Measurements from ENCODE around the gene BRINP1. TPM values are rescaled to one million over a fixed set of nuclear protein-coding genes. Genes with fewer than 3 reads are reported as not detected.

BRINP1 gene
- total and polyA plus RNA-seq, 2 donors (not counting 3 experiments of a cell fraction or from before 2014, with no cell fraction given), result 0.04 TPM; not detected in 1

DNA sequence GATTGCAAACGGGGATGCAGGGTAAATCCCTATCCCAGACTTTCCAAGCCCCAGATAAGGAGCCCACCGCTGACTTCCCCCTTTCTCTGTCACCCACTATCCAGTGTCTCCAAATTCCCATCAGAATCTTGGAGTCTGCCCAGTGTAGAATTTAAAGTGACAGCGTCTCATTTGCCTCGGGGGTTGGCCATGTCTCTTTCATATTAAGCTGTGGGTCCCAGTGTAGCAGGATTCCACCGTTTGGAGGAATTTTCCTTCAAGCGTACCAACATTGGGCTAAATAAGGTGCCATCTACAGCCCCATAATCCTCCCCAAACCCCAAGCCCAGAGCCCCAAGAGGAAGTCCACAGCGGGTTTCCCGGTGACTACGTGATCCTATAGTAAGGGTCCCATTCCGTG is 1.1 kb downstream of the BRINP1 start:
- H3K9ac ChIP-seq (replicated peaks; ENCODE audit: extremely low read depth, insufficient read depth, low read length), result no peak overlapping the region
- no peak overlapping the region for H3K4me3 ChIP-seq (replicated peaks in 1 of 3; ENCODE audit: insufficient read depth in 1 of 3, low read depth in 1 of 3, low read length in 3 of 3)
- dilution Hi-C loops (cut with MboI; ENCODE audit: extremely low pct_ligation_motif_present, low sequenced_read_pairs), result no loop called here
- no peaks in the 10 kb centered on the region for H3K36me3 ChIP-seq (ENCODE audit: control insufficient read depth in 2 of 2, extremely low read depth in 1 of 2, insufficient read depth in 2 of 2, low read length in 2 of 2)
- ChIA-PET POLR2A (no interaction called here), CTCF (no interaction called here)
- no TSS peak for BruUV-seq (replicated peaks)
- H3K27me3 ChIP-seq (ENCODE audit: control insufficient read depth in 2 of 2, insufficient read depth in 2 of 2, low read length in 2 of 2), result peaks cover 0 to 16% of the 10 kb centered on the region in 2 experiments
- no peaks in the 10 kb centered on the region for H3K79me2 ChIP-seq (ENCODE audit: control insufficient read depth, insufficient read depth, low read length)
- no peak overlapping the region for H2AFZ ChIP-seq (ENCODE audit: low read depth, low read length)
- FAIRE-seq (no peak), DNase-seq (ENCODE audit: low read depth, low spot score) (no peak)
- no peaks in the 10 kb centered on the region for H3K9me3 ChIP-seq (replicated peaks; ENCODE audit: control insufficient read depth, insufficient read depth, low read length)
- H3K27ac ChIP-seq (ENCODE audit: insufficient read depth, low read depth, low read length), result no peak overlapping the region
- H3K4me1 ChIP-seq (ENCODE audit: control insufficient read depth, extremely low read depth, insufficient read depth, low read length), result no peaks in the 10 kb centered on the region
- H4K20me1 ChIP-seq (replicated peaks; ENCODE audit: control insufficient read depth, extremely low read depth, insufficient read depth, low read length), result no peaks in the 10 kb centered on the region
- H3K4me2 ChIP-seq (ENCODE audit: insufficient read depth, low read length), result no peak overlapping the region
- H3K9me1 ChIP-seq (replicated peaks; ENCODE audit: control insufficient read depth, extremely low read depth, insufficient read depth, low read length), result no peaks in the 10 kb centered on the region
- intact Hi-C loops (cut with micrococcal nuclease), result loop anchor here (5.0 kb wide), 2 partner anchors 1109 to 1196 kb away; no protein-coding TSS in a partner anchor
- TF ChIP-seq, protein P1, sequence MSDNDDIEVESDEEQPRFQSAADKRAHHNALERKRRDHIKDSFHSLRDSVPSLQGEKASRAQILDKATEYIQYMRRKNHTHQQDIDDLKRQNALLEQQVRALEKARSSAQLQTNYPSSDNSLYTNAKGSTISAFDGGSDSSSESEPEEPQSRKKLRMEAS (IDR thresholded peaks at IDR 0.05; ENCODE audit: insufficient read depth, insufficient read length), result no peak
- TF ChIP-seq GATA2 (IDR thresholded peaks at IDR 0.05; ENCODE audit: insufficient read depth, insufficient read length, low read depth, low read length), result no peak
- TF ChIP-seq MYC (IDR thresholded peaks at IDR 0.05; ENCODE audit: low read depth, low read length), result no peak
- no peak for TF ChIP-seq FOS (IDR thresholded peaks at IDR 0.05; ENCODE audit: borderline replicate concordance, insufficient read depth, low read length)
- TF ChIP-seq POLR2A (IDR thresholded peaks at IDR 0.05; ENCODE audit: low read depth, low read length), result no peak
- no peak for TF ChIP-seq POLR2AphosphoS5 (IDR thresholded peaks at IDR 0.05; ENCODE audit: insufficient read depth, low read depth, low read length)
- no peak for TF ChIP-seq JUN (IDR thresholded peaks at IDR 0.05; ENCODE audit: borderline replicate concordance, insufficient read depth, insufficient read length, low read depth)
- no peak for TF ChIP-seq EZH2 (IDR thresholded peaks at IDR 0.05; ENCODE audit: borderline replicate concordance, low read depth, low read length, severe bottlenecking)
- TF ChIP-seq, protein P2, sequence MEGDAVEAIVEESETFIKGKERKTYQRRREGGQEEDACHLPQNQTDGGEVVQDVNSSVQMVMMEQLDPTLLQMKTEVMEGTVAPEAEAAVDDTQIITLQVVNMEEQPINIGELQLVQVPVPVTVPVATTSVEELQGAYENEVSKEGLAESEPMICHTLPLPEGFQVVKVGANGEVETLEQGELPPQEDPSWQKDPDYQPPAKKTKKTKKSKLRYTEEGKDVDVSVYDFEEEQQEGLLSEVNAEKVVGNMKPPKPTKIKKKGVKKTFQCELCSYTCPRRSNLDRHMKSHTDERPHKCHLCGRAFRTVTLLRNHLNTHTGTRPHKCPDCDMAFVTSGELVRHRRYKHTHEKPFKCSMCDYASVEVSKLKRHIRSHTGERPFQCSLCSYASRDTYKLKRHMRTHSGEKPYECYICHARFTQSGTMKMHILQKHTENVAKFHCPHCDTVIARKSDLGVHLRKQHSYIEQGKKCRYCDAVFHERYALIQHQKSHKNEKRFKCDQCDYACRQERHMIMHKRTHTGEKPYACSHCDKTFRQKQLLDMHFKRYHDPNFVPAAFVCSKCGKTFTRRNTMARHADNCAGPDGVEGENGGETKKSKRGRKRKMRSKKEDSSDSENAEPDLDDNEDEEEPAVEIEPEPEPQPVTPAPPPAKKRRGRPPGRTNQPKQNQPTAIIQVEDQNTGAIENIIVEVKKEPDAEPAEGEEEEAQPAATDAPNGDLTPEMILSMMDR (IDR thresholded peaks at IDR 0.05; ENCODE audit: extremely low read depth in 1 of 2, insufficient read depth in 1 of 2, low read depth in 1 of 2, low read length in 2 of 2), result no peak

All from endothelial cell of umbilical vein (primary cell).